OCI-LY1 (cell line): ENCODE data around the gene DMPK.

Source experiments
- EZH2 ChIP-seq: fragments of 200-600 bp; sonication (generic), shearing (Covaris generic); IDR thresholded peaks from 2 replicates; pipeline ENCODE4 v1.8.0; 2017; ENCODE audit warnings: borderline replicate concordance, mixed run types, mild to moderate bottlenecking, antibody characterized with exemption, low read length, moderate library complexity, mixed read lengths
- TF ChIP-seq, protein P1 (sequence below): fragments of 200-600 bp; sonication (generic), shearing (Covaris generic); IDR thresholded peaks from 2 replicates; pipeline ENCODE4 v1.5.1; 2017; ENCODE audit warnings: mild to moderate bottlenecking, antibody characterized with exemption, low read length, moderate library complexity, mixed read lengths

DNA sequence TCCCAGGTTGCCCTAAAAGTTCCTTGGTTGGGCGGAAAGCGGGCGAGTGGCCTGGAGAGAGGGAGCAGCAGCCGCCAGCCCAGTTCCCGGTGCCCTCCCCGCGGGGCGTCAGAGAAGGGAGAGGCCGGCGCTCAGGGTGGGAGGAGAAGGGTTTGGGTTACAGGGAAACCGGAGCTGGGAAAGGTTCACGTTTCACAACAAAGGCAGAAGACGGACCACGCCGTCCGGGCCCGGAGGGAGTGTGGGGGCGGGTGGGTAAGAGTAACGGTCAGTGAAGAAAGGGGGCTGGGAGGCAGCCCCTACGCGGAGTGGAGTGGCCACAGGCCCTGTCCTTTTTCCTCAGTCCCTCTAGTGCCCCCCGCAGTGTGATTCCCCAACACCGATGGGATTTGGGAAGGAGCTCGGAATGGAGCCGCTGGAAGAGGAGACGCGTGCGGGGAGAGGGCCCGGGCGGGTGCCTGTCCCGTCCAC is 14.8 kb downstream of the DMPK start:
- TF ChIP-seq, protein P1, sequence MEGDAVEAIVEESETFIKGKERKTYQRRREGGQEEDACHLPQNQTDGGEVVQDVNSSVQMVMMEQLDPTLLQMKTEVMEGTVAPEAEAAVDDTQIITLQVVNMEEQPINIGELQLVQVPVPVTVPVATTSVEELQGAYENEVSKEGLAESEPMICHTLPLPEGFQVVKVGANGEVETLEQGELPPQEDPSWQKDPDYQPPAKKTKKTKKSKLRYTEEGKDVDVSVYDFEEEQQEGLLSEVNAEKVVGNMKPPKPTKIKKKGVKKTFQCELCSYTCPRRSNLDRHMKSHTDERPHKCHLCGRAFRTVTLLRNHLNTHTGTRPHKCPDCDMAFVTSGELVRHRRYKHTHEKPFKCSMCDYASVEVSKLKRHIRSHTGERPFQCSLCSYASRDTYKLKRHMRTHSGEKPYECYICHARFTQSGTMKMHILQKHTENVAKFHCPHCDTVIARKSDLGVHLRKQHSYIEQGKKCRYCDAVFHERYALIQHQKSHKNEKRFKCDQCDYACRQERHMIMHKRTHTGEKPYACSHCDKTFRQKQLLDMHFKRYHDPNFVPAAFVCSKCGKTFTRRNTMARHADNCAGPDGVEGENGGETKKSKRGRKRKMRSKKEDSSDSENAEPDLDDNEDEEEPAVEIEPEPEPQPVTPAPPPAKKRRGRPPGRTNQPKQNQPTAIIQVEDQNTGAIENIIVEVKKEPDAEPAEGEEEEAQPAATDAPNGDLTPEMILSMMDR = no peak
- no peak for TF ChIP-seq EZH2
